Gastrocnemius medialis (tissue), 4 donors: ENCODE measurements around the gene LHX2.

Experiments used
- POLR2A ChIP-seq, 2 donors: fragments of 450-650 bp; IDR thresholded peaks; one replicate each; pipeline ENCODE4 v1.6.1; 2017; ENCODE audit warnings: antibody characterized with exemption in 2 of 2, mild to moderate bottlenecking in 2 of 2, moderate library complexity in 2 of 2
- TF ChIP-seq, protein P1 (sequence below), 5 experiments: fragments of 450-650 bp in 3 of 5; fragments of 200-600 bp in 2 of 5; sonication (generic) in 2 of 5; IDR thresholded peaks in 4 of 5; conservative IDR thresholded peaks in 1 of 5; 1 replicate in 4 of 5; 2 replicates in 1 of 5; pipeline ENCODE4 v1.5.1; 2016 to 2019; ENCODE audit warnings: antibody characterized with exemption in 5 of 5, mild to moderate bottlenecking in 3 of 5, moderate library complexity in 3 of 5

DNA sequence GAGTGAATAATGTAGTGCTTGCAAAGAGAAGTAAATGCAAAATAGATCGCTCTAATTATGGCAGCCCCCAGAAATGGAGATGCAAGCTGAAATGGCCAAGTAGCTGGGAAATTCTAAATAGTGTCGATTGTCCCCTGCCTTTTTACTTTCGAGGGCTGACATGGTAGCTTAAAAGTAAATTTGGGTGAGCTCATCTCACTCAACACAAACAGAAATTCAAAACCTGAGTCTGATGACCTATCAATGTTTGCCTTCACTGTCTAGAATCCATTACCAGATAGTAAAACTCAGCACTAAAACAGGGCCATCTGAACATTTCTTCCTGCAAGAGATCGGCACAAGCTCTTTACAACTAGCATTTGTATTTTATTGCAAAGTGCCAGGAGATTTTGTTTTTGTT is 7.0 kb upstream of the LHX2 start:
- TF ChIP-seq POLR2A (IDR thresholded peaks at IDR 0.05), result no peak
- TF ChIP-seq, protein P1, sequence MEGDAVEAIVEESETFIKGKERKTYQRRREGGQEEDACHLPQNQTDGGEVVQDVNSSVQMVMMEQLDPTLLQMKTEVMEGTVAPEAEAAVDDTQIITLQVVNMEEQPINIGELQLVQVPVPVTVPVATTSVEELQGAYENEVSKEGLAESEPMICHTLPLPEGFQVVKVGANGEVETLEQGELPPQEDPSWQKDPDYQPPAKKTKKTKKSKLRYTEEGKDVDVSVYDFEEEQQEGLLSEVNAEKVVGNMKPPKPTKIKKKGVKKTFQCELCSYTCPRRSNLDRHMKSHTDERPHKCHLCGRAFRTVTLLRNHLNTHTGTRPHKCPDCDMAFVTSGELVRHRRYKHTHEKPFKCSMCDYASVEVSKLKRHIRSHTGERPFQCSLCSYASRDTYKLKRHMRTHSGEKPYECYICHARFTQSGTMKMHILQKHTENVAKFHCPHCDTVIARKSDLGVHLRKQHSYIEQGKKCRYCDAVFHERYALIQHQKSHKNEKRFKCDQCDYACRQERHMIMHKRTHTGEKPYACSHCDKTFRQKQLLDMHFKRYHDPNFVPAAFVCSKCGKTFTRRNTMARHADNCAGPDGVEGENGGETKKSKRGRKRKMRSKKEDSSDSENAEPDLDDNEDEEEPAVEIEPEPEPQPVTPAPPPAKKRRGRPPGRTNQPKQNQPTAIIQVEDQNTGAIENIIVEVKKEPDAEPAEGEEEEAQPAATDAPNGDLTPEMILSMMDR (IDR thresholded peaks at IDR 0.05 in 4 of 5, conservative IDR thresholded peaks at IDR 0.05 in 1 of 5), result no peak
